HEK293T (cell line): ENCODE results near the gene LGI4.

Source experiments
- CTCF ChIA-PET: fragments of 350-600 bp; formaldehyde crosslinking; extraction: SDS; loops from one replicate; lab custom pipeline; 2021; ENCODE audit warnings: antibody characterized with exemption, inconsistent platforms; lab: Yijun Ruan, JAX
- POLR2A ChIA-PET: fragments of 350-600 bp; formaldehyde crosslinking; extraction: SDS; loops from one replicate; lab custom pipeline; 2020; ENCODE audit warnings: antibody characterized with exemption, inconsistent platforms; lab: Yijun Ruan, JAX
- DNase-seq: peaks from one replicate; pipeline ENCODE4 v3.0.0; 2012; ENCODE audit warnings: mixed read lengths; ENCODE audit errors: extremely low spot score
- ARNT ChIP-seq: fragments of 450-650 bp; IDR thresholded peaks from 2 replicates; pipeline ENCODE4 v1.6.1; 2017; ENCODE audit warnings: mild to moderate bottlenecking
- BHLHE40 ChIP-seq: fragments of 450-650 bp; IDR thresholded peaks from 2 replicates; pipeline ENCODE4 v1.6.1; 2016; ENCODE audit warnings: mild to moderate bottlenecking, moderate library complexity, borderline replicate concordance
- CTBP1 ChIP-seq: fragments of 450-650 bp; IDR thresholded peaks from 2 replicates; pipeline ENCODE4 v1.6.1; 2016; ENCODE audit warnings: borderline replicate concordance
- ELF4 ChIP-seq: fragments of 450-650 bp; IDR thresholded peaks from 2 replicates; pipeline ENCODE4 v1.6.1; 2017; ENCODE audit warnings: antibody characterized with exemption
- FOXA1 ChIP-seq: fragments of 450-650 bp; IDR thresholded peaks from 2 replicates; pipeline ENCODE4 v1.6.1; 2016; ENCODE audit warnings: mild to moderate bottlenecking
- FOXK2 ChIP-seq: fragments of 450-650 bp; IDR thresholded peaks from 2 replicates; pipeline ENCODE4 v1.6.1; 2016; ENCODE audit warnings: mild to moderate bottlenecking
- FOXM1 ChIP-seq: fragments of 450-650 bp; IDR thresholded peaks from 2 replicates; pipeline ENCODE4 v1.6.1; 2017; ENCODE audit warnings: mild to moderate bottlenecking, borderline replicate concordance
- HDGF ChIP-seq: fragments of 450-650 bp; IDR thresholded peaks from 2 replicates; pipeline ENCODE4 v1.6.1; 2017; ENCODE audit warnings: antibody characterized with exemption, borderline replicate concordance
- L3MBTL2 ChIP-seq: fragments of 450-650 bp; conservative IDR thresholded peaks from 2 replicates; pipeline ENCODE4 v1.6.1; 2016; ENCODE audit warnings: mild to moderate bottlenecking
- LEF1 ChIP-seq: fragments of 450-650 bp; IDR thresholded peaks from 2 replicates; pipeline ENCODE4 v1.6.1; 2017; ENCODE audit warnings: mild to moderate bottlenecking, borderline replicate concordance
- NFRKB ChIP-seq: fragments of 450-650 bp; IDR thresholded peaks from 2 replicates; pipeline ENCODE4 v1.6.1; 2016; ENCODE audit warnings: mild to moderate bottlenecking, moderate library complexity
- PKNOX1 ChIP-seq: fragments of 450-650 bp; IDR thresholded peaks from 2 replicates; pipeline ENCODE4 v1.6.1; 2016
- SP1 ChIP-seq: fragments of 450-650 bp; IDR thresholded peaks from 2 replicates; pipeline ENCODE4 v1.6.1; 2017
- SUZ12 ChIP-seq: fragments of 450-650 bp; IDR thresholded peaks from 2 replicates; pipeline ENCODE4 v1.6.1; 2016; ENCODE audit warnings: mild to moderate bottlenecking
- TARDBP ChIP-seq: fragments of 450-650 bp; IDR thresholded peaks from 2 replicates; pipeline ENCODE4 v1.6.1; 2016
- ZNF384 ChIP-seq: fragments of 450-650 bp; IDR thresholded peaks from 2 replicates; pipeline ENCODE4 v1.6.1; 2016

The LGI4 gene

GRCh38 chr19:35167251-35168119, 32.6 kb upstream of the LGI4 start:
- ChIA-PET POLR2A (no interaction called here), CTCF (no interaction called here)
- DNase-seq: no peak
- no peak for TF ChIP-seq FOXK2
- TF ChIP-seq ELF4: no peak
- TF ChIP-seq HDGF: no peak
- no peak for TF ChIP-seq TARDBP
- TF ChIP-seq FOXM1: no peak
- TF ChIP-seq NFRKB: no peak
- no peak for TF ChIP-seq L3MBTL2
- no peak for TF ChIP-seq CTBP1
- no peak for TF ChIP-seq FOXA1
- TF ChIP-seq LEF1: no peak
- no peak for TF ChIP-seq BHLHE40
- no peak for TF ChIP-seq ZNF384
- no peak for TF ChIP-seq SUZ12
- no peak for TF ChIP-seq ARNT
- no peak for TF ChIP-seq SP1
- no peak for TF ChIP-seq PKNOX1

DNA sequence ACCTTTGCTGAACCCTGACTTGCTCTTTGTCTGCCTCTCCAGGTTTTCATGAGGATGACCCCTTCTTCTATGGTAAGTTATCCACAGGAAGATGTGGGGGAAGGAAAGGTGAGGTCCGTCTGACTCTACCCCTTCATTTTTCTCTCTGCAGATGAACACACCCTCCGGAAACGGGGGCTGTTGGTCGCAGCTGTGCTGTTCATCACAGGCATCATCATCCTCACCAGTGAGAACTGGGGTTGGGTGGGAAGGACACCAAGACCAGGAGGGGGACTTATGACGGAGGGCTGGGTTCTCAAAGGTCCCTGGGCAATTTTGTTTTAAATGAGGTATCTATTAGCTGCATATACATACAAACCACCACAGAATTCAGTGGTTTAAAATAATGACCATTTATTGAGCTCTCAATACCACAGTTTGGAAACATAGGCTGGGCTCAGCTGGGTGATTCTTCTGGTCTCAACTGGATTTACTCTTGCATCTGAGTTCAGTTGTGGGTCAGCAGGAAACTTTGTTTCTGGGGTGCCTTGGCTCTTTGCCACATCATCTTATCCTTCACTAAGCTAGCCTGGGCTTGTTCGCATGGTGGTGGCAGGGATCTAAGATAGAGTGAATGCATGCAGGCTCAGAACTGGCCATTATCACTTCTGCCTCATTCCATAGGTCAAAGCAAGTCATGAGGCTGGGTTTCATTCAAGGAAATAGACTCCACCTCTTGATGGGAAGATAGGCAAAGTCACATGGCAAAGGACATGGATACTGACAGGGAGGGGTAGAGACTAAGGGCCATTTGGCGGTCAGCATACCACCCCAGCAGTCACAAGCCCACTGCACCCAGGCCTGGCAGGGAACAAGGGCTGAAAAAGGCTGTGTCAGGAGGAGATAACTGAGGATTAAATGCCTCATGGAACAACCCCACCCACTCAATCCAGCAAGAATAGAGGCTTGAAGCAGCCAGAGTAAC, 31.5 kb upstream of the LGI4 start:
- DNase-seq: no peak
- no peak for TF ChIP-seq FOXA1
- TF ChIP-seq NFRKB: no peak
- no peak for TF ChIP-seq LEF1
- no peak for TF ChIP-seq CTBP1
- TF ChIP-seq FOXM1: no peak
- no peak for TF ChIP-seq TARDBP
- TF ChIP-seq SUZ12: no peak
- TF ChIP-seq L3MBTL2: no peak
- no peak for TF ChIP-seq FOXK2
- TF ChIP-seq HDGF: no peak
- no peak for TF ChIP-seq ZNF384
- TF ChIP-seq ARNT: no peak
- no peak for TF ChIP-seq SP1
- TF ChIP-seq ELF4: no peak
- TF ChIP-seq PKNOX1: no peak
- TF ChIP-seq BHLHE40: no peak
- CTCF ChIA-PET: no interaction called here
- POLR2A ChIA-PET: no interaction called here

GRCh38 chr19:35165200-35166058, 30.6 kb upstream of the LGI4 start:
- DNase-seq: no peak
- no peak for TF ChIP-seq ZNF384
- no peak for TF ChIP-seq PKNOX1
- no peak for TF ChIP-seq FOXM1
- TF ChIP-seq ARNT: no peak
- TF ChIP-seq FOXK2: no peak
- no peak for TF ChIP-seq FOXA1
- no peak for TF ChIP-seq NFRKB
- no peak for TF ChIP-seq CTBP1
- no peak for TF ChIP-seq BHLHE40
- no peak for TF ChIP-seq HDGF
- TF ChIP-seq LEF1: no peak
- no peak for TF ChIP-seq TARDBP
- no peak for TF ChIP-seq SUZ12
- TF ChIP-seq SP1: no peak
- TF ChIP-seq ELF4: no peak
- TF ChIP-seq L3MBTL2: no peak
- ChIA-PET CTCF (no interaction called here), POLR2A (no interaction called here)

DNA sequence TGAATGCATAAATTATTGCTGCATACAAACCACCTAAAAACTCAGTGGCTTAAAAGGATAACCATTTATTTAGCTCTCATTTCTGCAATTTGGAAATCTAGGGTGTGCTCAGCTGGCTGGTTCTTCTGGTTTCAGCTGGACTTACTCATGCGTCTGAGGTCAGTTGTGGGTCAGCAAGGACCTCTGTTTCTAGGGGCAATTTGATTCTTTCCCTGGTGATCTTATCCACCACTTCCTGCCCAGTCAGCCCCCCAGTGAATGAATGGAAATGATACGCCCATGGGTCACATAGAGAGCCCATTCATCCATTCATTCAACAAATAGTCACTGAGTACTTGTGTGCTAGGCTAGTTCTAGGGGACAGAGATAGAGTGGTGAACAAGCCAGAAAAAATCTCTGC, 29.6 kb upstream of the LGI4 start:
- DNase-seq: no peak
- ChIA-PET CTCF (no interaction called here), POLR2A (no interaction called here)
- no peak for TF ChIP-seq CTBP1
